Pancreas (tissue), 10 donors: Measurements from ENCODE around the gene NRDC. TPM values are rescaled to one million over a fixed set of nuclear protein-coding genes. Genes with fewer than 3 reads are reported as not detected.

Source experiments
- ATAC-seq, 4 donors: fragments of 200-7000 bp; cut with Tn5 transposase; one replicate each; pipeline versions ENCODE4 v1.8.0 to v1.9.1; 2020; ENCODE audit warnings: mild to moderate bottlenecking in 4 of 4, moderate library complexity in 4 of 4
- DNase-seq, 6 donors: peaks; one replicate each; pipeline ENCODE4 v3.0.0-alpha.2; 2020
- FAIRE-seq: peaks from 2 replicates; lab custom pipeline; 2012; peaks lifted over from hg19 to GRCh38; lab: Jason Lieb, UNC
- H3K27ac ChIP-seq, 4 donors: fragments of 200-600 bp; sonication (generic); 1 replicate in 3 of 4; 2 replicates in 1 of 4; pipeline versions ENCODE4 v1.5.0 to v1.8.0; 2020
- H3K27me3 ChIP-seq, 4 donors: fragments of 200-600 bp; one replicate each; pipeline ENCODE4 v1.8.0; 2021
- H3K36me3 ChIP-seq, 3 donors: fragments of 200-600 bp; sonication (generic) in 1 of 3; one replicate each; pipeline versions ENCODE4 v1.5.0 to v1.8.0; 2020 to 2021
- H3K4me1 ChIP-seq, 3 donors: fragments of 200-600 bp; one replicate each; pipeline ENCODE4 v1.8.0; 2021
- H3K4me3 ChIP-seq, 4 donors: fragments of 200-600 bp; sonication (generic) in 2 of 4; one replicate each; pipeline versions ENCODE4 v1.5.0 to v1.8.0; 2020 to 2021
- H3K9me3 ChIP-seq, 4 donors: fragments of 200-600 bp; one replicate each; pipeline ENCODE4 v1.8.0; 2021
- WGBS, 2 donors: extraction: QIAGEN DNeasy Blood & Tissue Kit; methylation state at CpG; one replicate each; pipeline ENCODE4 v1.1.7; 2013; 5-methylcytosine and 5-hydroxymethylcytosine counted together
- intact Hi-C, 3 donors: fragments of 100-400 bp; cut with DNase I; formaldehyde crosslinking; loops; one replicate each; pipeline versions ENCODE4 v1.11.1 to v1.14.2; 2022
- polyA plus RNA-seq, 2 donors: library from polyadenylated mRNA; stranded (reverse); fragments of 200-250 nt; gene quantifications; one replicate each; pipeline ENCODE4 v1.2.3, GENCODE V29; 2013
- total RNA-seq, 6 donors: library from RNA; stranded (reverse); fragmentation: NEBNext Ultra II Directional in 4 of 6; extraction: Animal tissue kit (Norgen Biotek cat#: 25700) in 4 of 6; gene quantifications; one replicate each; pipeline versions ENCODE4 v1.2.1 to v1.2.4, GENCODE V29; 2021 to 2023
- TF ChIP-seq, protein P1 (sequence below), 4 donors: fragments of 200-600 bp; sonication (generic) in 3 of 4; IDR thresholded peaks; one replicate each; pipeline versions ENCODE4 v1.5.0 to v1.8.0; 2021; ENCODE audit warnings: antibody characterized with exemption in 4 of 4
- donor health status: healthy with polysubstance abuse.
- donor health status: DM: no; HTN: no; CAD: no; lungs with moderate emphysema.
- donor health status: DM: no; HTN: no; CAD: no.
- donor health status: control.
- donor health status: control.
- donor health status: Bipolar disorder and iron deficiency.
- donor health status: DM: yes; HTN: yes; CAD: no.
- donor health status: DM: no; HTN: no; CAD: no.
- donor health status: DM: no; HTN: no; CAD: no.
- donor health status: DM: yes; HTN: yes; CAD: no.

The NRDC gene
- total and polyA plus RNA-seq, 8 donors, result 56.1 to 85.6 (median 67.5) TPM

DNA sequence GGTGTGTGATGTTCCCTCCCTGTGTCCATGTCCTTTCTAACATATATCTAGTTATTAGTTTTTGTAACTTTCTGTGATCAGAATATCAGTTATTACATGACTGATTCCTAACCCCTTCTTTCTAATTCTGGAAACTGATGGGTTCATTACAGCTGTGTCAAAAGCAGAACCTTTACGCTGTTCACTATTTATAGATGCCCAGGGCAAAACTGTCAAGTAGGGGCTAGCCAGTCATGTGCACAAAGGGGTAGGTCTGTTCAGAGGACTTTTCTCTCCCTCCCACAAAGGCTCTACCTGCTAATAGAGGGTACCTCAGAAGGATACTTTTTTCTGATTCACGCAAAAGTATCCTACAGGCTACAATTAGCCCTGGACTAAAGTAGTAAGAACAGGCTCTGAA is 79.2 kb downstream of the NRDC start:
- no peak for FAIRE-seq
- Histone ChIP-seq H3K4me3 (no peak overlapping the region), H3K4me1 (peaks cover 3 to 13% (median 7%) of the 10 kb centered on the region in 3 donors), H3K27ac (no peak overlapping the region), H3K27me3 (no peaks in the 10 kb centered on the region), H3K36me3 (peaks cover 2 to 25% (median 13%) of the 10 kb centered on the region in 3 donors), H3K9me3 (no peaks in the 10 kb centered on the region)
- TF ChIP-seq, protein P1, sequence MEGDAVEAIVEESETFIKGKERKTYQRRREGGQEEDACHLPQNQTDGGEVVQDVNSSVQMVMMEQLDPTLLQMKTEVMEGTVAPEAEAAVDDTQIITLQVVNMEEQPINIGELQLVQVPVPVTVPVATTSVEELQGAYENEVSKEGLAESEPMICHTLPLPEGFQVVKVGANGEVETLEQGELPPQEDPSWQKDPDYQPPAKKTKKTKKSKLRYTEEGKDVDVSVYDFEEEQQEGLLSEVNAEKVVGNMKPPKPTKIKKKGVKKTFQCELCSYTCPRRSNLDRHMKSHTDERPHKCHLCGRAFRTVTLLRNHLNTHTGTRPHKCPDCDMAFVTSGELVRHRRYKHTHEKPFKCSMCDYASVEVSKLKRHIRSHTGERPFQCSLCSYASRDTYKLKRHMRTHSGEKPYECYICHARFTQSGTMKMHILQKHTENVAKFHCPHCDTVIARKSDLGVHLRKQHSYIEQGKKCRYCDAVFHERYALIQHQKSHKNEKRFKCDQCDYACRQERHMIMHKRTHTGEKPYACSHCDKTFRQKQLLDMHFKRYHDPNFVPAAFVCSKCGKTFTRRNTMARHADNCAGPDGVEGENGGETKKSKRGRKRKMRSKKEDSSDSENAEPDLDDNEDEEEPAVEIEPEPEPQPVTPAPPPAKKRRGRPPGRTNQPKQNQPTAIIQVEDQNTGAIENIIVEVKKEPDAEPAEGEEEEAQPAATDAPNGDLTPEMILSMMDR (IDR thresholded peaks at IDR 0.05), result no peak
- no peak for DNase-seq
- WGBS, 2 donors, result 94 to 98% methylated on average over 2 of the region's 2 CpGs
- intact Hi-C loops, result no loop called here
- ATAC-seq, result no peak

DNA sequence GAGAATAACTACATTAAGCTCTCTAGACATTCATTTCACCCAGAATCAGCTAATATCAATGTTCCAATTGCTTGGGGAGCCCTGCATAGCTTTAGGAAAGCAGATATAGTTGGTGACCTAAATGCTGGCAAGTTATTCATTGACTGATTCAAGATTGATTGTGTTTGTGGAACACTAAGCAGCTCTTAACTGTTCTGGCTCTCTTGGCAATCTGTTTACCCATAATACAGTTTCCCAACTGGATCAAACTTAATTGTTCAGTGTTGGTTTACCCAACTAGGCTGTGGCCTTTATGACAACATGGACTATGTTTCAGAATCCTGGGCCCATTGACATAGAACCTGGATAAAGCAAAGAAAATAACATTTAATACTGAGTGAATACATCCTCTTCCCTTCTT is 83.7 kb downstream of the NRDC start:
- H3K27ac ChIP-seq, result peak overlapping the region in 2 of 4 donors; percentile 7 to 18
- H3K36me3 ChIP-seq, result peaks cover 0 to 34% (median 25%) of the 10 kb centered on the region in 3 donors
- intact Hi-C loops, result no loop called here

DNA sequence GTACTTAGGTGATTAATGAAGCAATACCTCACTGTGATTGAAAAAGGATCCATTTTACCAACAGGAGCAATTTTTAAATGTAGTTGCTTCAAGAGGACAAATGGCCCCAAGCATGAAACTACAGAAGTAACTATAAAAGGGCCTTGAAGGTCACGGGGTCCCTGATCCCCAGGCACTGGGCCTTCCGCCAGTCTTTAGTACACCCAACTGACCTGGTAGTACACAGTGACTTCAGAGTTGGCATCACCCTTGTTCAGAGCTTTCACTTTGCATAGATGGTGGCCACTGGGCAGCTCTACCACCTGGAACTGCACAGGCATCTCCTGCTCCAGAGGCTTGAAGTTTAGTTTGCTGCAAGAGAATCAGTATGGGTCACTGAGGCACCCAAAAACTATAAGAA is 84.3 kb downstream of the NRDC start:
- no peaks in the 10 kb centered on the region for H3K27me3 ChIP-seq
- TF ChIP-seq, protein P1 (IDR thresholded peaks at IDR 0.05), result no peak
- DNase-seq, result no peak
- ATAC-seq, result peak in 1 of 4 donors; percentile 29
- H3K9me3 ChIP-seq, result no peaks in the 10 kb centered on the region
- intact Hi-C loops, result no loop called here
- no peak for FAIRE-seq
- H3K4me1 ChIP-seq, result peaks cover 5 to 16% (median 7%) of the 10 kb centered on the region in 3 donors
- 92 to 100% methylated on average over 2 of the region's 2 CpGs for WGBS, 2 donors
- peak overlapping the region in 1 of 4 donors; percentile 7 for H3K27ac ChIP-seq
- H3K36me3 ChIP-seq, result peaks cover 0 to 40% (median 29%) of the 10 kb centered on the region in 3 donors
- H3K4me3 ChIP-seq, result no peak overlapping the region

More for the DNA sequence above, 83.7 kb downstream of the NRDC start:
- TF ChIP-seq, protein P1 (IDR thresholded peaks at IDR 0.05), result no peak
- Histone ChIP-seq H3K9me3 (no peaks in the 10 kb centered on the region), H3K4me3 (no peak overlapping the region), H3K27me3 (no peaks in the 10 kb centered on the region), H3K4me1 (peaks cover 5 to 16% (median 7%) of the 10 kb centered on the region in 3 donors)
- no peak for FAIRE-seq
- DNase-seq, result no peak
- ATAC-seq, result peak; percentile 53 to 77 (median 73)

DNA sequence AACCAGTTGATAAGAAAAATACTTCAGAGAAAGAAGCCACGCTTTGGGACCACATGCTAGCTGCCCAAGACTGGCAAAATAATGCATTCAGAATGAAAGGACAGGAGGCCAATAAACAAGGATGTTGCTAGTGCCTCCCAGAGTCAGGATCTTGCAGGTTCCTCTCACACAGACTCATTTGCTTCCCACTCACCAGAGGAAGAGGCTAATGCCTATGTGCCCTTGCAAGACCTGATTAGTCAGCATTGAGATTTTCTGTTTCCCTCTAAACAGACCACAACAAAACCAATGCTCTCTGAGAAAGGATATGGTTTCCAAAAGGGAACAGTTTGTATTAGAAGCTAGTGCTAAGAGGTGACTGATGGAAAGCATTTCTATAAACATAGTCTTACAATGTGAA is 85.7 kb downstream of the NRDC start:
- FAIRE-seq (no peak), DNase-seq (no peak), ATAC-seq (peak in 2 of 4 donors; percentile 44 to 45)
- no peaks in the 10 kb centered on the region for H3K27me3 ChIP-seq
- H3K36me3 ChIP-seq, result peaks cover 4 to 44% (median 30%) of the 10 kb centered on the region in 3 donors
- no peak overlapping the region for H3K27ac ChIP-seq
- 93 to 96% methylated on average over 1 of the region's 1 CpG for WGBS, 2 donors
- intact Hi-C loops, result no loop called here
- H3K9me3 ChIP-seq, result no peaks in the 10 kb centered on the region
- peaks cover 5 to 16% (median 7%) of the 10 kb centered on the region in 3 donors for H3K4me1 ChIP-seq
- no peak overlapping the region for H3K4me3 ChIP-seq
- TF ChIP-seq, protein P1 (IDR thresholded peaks at IDR 0.05), result no peak

DNA sequence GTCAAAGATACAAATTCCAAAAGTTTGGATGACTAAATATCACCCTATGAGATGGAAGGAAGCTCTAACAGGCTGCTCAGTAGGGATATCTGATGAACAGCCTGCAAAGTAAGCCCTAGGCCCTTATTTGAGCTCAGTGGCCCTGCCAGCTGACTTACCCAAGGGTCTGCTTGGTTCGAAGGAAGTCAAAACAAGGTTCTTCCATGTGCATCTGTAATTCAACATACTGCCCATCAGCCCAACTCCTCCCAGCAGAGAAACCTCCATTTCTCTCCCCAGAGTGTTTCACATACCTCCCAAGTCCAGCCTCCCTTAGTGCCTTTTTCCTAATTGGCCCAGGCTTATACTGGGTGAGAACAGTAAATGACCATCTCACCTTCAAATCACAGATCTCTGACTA is 86.6 kb downstream of the NRDC start:
- TF ChIP-seq, protein P1 (IDR thresholded peaks at IDR 0.05), result no peak
- Histone ChIP-seq H3K36me3 (peaks cover 4 to 51% (median 34%) of the 10 kb centered on the region in 3 donors), H3K27me3 (no peaks in the 10 kb centered on the region), H3K4me1 (peaks cover 5 to 16% (median 7%) of the 10 kb centered on the region in 3 donors), H3K4me3 (no peak overlapping the region), H3K9me3 (no peaks in the 10 kb centered on the region), H3K27ac (no peak overlapping the region)
- intact Hi-C loops, result no loop called here
- no peak for FAIRE-seq
- WGBS, 2 donors, result 90 to 98% methylated on average over 1 of the region's 1 CpG
- no peak for ATAC-seq
- no peak for DNase-seq
